HL-60/S4 treated with phorbol 12-myristate 13-acetate at 8.2 ng/mL for 4 days and 3 days (cell line): ENCODE results near the gene LMBRD2.

Experiments used
- in situ Hi-C: fragments of 300-500 bp; cut with MboI; formaldehyde crosslinking; loops from 2 replicates; pipeline ENCODE4 v1.15.0; 2022; ENCODE audit warnings: low sequenced_read_pairs

The LMBRD2 gene

GRCh38 chr5:36054647-36055046 lies 97.0 kb downstream of the LMBRD2 start:
- in situ Hi-C loops: no loop called here

GRCh38 chr5:36052538-36052937 lies 99.1 kb downstream of the LMBRD2 start:
- in situ Hi-C loops: no loop called here

GRCh38 chr5:36049949-36050348 lies 101.7 kb downstream of the LMBRD2 start:
- in situ Hi-C loops: no loop called here
